Keratinocyte (primary cell): Measurements from ENCODE around the gene SLC36A2. TPM values are rescaled to one million over a fixed set of nuclear protein-coding genes. Genes with fewer than 3 reads are reported as not detected.

Experiments
- DNase-seq: peaks from one replicate; pipeline ENCODE4 v3.0.0-alpha.2; 2011; ENCODE audit warnings: low read depth, missing footprints, low spot score
- FAIRE-seq: peaks from 2 replicates; lab custom pipeline; 2011; peaks lifted over from hg19 to GRCh38; lab: Jason Lieb, UNC
- H2AFZ ChIP-seq: 2 replicates; pipeline ENCODE4 v1.6.0; 2012; ENCODE audit warnings: low read length, control low read depth, inconsistent platforms; ENCODE audit not compliant: control insufficient read depth
- H3K27ac ChIP-seq: 2 replicates; pipeline ENCODE4 v1.5.1; 2011; ENCODE audit warnings: low read length; ENCODE audit not compliant: control insufficient read depth, insufficient read depth
- H3K27me3 ChIP-seq: 3 replicates; pipeline ENCODE4 v1.6.0; 2011; ENCODE audit warnings: low read length; ENCODE audit not compliant: control insufficient read depth, insufficient read depth; ENCODE audit errors: extremely low read depth
- H3K36me3 ChIP-seq, 2 experiments: 2 replicates in 1 of 2; 3 replicates in 1 of 2; pipeline ENCODE4 v1.5.1; 2011; ENCODE audit warnings: low read length in 2 of 2, mild to moderate bottlenecking in 1 of 2; ENCODE audit not compliant: control insufficient read depth in 2 of 2, insufficient read depth in 2 of 2; ENCODE audit errors: extremely low read depth in 1 of 2
- H3K4me1 ChIP-seq: 3 replicates; pipeline ENCODE4 v1.5.1; 2011; ENCODE audit warnings: low read length; ENCODE audit not compliant: control insufficient read depth, insufficient read depth; ENCODE audit errors: extremely low read depth
- H3K4me2 ChIP-seq: 3 replicates; pipeline ENCODE4 v1.6.0; 2011; ENCODE audit warnings: low read depth, low read length; ENCODE audit not compliant: control insufficient read depth, insufficient read depth; ENCODE audit errors: extremely low read depth
- H3K4me3 ChIP-seq, 3 experiments: fragments of 200-600 bp in 1 of 3; sonication (generic) in 1 of 3; 2 replicates in 2 of 3; 3 replicates in 1 of 3; pipeline ENCODE4 v1.5.1; 2011 to 2016; ENCODE audit warnings: low read length in 3 of 3, mild to moderate bottlenecking in 3 of 3, control low read depth in 2 of 3, inconsistent platforms in 1 of 3, low read depth in 1 of 3, mixed read lengths in 1 of 3, mixed run types in 1 of 3, moderate library complexity in 1 of 3; ENCODE audit not compliant: control insufficient read depth in 2 of 3, insufficient read depth in 2 of 3; ENCODE audit errors: extremely low read depth in 1 of 3
- H3K79me2 ChIP-seq: 2 replicates; pipeline ENCODE4 v1.6.0; 2012; ENCODE audit warnings: low read length; ENCODE audit not compliant: control insufficient read depth, insufficient read depth
- H3K9ac ChIP-seq: 3 replicates; pipeline ENCODE4 v1.6.0; 2011; ENCODE audit warnings: low read length; ENCODE audit not compliant: control insufficient read depth, insufficient read depth; ENCODE audit errors: extremely low read depth
- H3K9me1 ChIP-seq: 3 replicates; pipeline ENCODE4 v1.6.0; 2011; ENCODE audit warnings: low read length; ENCODE audit not compliant: control insufficient read depth, insufficient read depth; ENCODE audit errors: extremely low read depth
- H3K9me3 ChIP-seq: 2 replicates; pipeline ENCODE4 v1.5.1; 2012; ENCODE audit warnings: low read depth, low read length; ENCODE audit not compliant: control insufficient read depth
- H4K20me1 ChIP-seq: 3 replicates; pipeline ENCODE4 v1.6.0; 2011; ENCODE audit warnings: low read length; ENCODE audit not compliant: control insufficient read depth, insufficient read depth; ENCODE audit errors: extremely low read depth
- EZH2 ChIP-seq: IDR thresholded peaks from one replicate; pipeline ENCODE4 v1.6.1; 2012; ENCODE audit warnings: inconsistent platforms, mild to moderate bottlenecking, low read length, moderate library complexity
- dilution Hi-C: fragments of 300-500 bp; cut with MboI; formaldehyde crosslinking; loops from one replicate; pipeline ENCODE4 v1.7.0; 2020; ENCODE audit warnings: low sequenced_read_pairs; ENCODE audit not compliant: extremely low pct_ligation_motif_present
- polyA plus RNA-seq, 5 experiments: library from polyadenylated mRNA; depleted of rRNA in 3 of 5; stranded (reverse) in 3 of 5; stranded (forward) in 1 of 5; unstranded in 1 of 5; fragments of >200 nt; gene quantifications; 1 replicate in 1 of 5; 2 replicates in 3 of 5; 3 replicates in 1 of 5; pipeline versions ENCODE4 v1.2.1 to v1.2.3, GENCODE V29; 2011 to 2012; ENCODE audit warnings: missing spikeins in 2 of 5, low read depth in 1 of 5, low replicate concordance in 1 of 5
- TF ChIP-seq, protein P1 (sequence below), 3 experiments: IDR thresholded peaks in 1 of 3; conservative IDR thresholded peaks in 1 of 3; optimal IDR thresholded peaks in 1 of 3; 2 replicates in 2 of 3; 3 replicates in 1 of 3; pipeline versions ENCODE3 to v1.5.1; 2011; ENCODE audit warnings: low read length in 3 of 3, mild to moderate bottlenecking in 3 of 3, moderate library complexity in 2 of 3, control low read depth in 1 of 3, inconsistent platforms in 1 of 3; ENCODE audit not compliant: insufficient read depth in 2 of 3; ENCODE audit errors: extremely low read depth in 1 of 3

SLC36A2 gene
- polyA plus RNA-seq, 1 donor (not counting 4 experiments of a cell fraction or from before 2014, with no cell fraction given), result not detected

DNA sequence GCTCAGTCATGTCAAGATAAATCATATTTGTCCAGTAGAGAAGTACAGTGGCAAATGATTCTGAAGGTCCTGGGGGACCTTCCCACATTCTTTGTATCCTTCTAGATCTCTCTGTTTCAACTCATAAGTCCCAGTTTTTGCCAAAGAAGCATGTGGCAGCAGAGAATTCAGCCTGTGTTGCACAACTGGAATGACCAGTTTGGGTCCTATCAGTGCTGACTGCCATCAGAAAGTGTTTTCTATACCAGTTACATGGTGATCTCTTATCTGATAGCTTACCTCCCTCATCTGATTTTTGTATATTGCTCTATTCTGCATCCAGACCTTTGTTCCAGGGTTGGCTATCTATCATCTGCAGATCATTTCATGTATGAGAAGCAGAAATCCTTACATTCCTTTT lies 72.7 kb downstream of the SLC36A2 start:
- H2AFZ ChIP-seq, result no peak overlapping the region
- TF ChIP-seq, protein P1, sequence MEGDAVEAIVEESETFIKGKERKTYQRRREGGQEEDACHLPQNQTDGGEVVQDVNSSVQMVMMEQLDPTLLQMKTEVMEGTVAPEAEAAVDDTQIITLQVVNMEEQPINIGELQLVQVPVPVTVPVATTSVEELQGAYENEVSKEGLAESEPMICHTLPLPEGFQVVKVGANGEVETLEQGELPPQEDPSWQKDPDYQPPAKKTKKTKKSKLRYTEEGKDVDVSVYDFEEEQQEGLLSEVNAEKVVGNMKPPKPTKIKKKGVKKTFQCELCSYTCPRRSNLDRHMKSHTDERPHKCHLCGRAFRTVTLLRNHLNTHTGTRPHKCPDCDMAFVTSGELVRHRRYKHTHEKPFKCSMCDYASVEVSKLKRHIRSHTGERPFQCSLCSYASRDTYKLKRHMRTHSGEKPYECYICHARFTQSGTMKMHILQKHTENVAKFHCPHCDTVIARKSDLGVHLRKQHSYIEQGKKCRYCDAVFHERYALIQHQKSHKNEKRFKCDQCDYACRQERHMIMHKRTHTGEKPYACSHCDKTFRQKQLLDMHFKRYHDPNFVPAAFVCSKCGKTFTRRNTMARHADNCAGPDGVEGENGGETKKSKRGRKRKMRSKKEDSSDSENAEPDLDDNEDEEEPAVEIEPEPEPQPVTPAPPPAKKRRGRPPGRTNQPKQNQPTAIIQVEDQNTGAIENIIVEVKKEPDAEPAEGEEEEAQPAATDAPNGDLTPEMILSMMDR (optimal IDR thresholded peaks at IDR 0.05 in 1 of 3, IDR thresholded peaks at IDR 0.05 in 1 of 3, conservative IDR thresholded peaks at IDR 0.05 in 1 of 3; ENCODE audit: extremely low read depth in 1 of 3, insufficient read depth in 2 of 3, low read length in 3 of 3), result no peak
- no peak for TF ChIP-seq EZH2
- H3K9me1 ChIP-seq, result no peaks in the 10 kb centered on the region
- dilution Hi-C loops, result no loop called here
- H3K9ac ChIP-seq, result no peak overlapping the region
- no peak for DNase-seq
- peaks cover 2 to 8% of the 10 kb centered on the region in 2 experiments for H3K36me3 ChIP-seq
- no peak overlapping the region for H3K4me2 ChIP-seq
- H4K20me1 ChIP-seq, result no peaks in the 10 kb centered on the region
- peaks cover 5% of the 10 kb centered on the region for H3K4me1 ChIP-seq
- no peak overlapping the region for H3K27ac ChIP-seq
- no peaks in the 10 kb centered on the region for H3K9me3 ChIP-seq
- H3K4me3 ChIP-seq, result no peak overlapping the region
- H3K79me2 ChIP-seq, result no peaks in the 10 kb centered on the region
- H3K27me3 ChIP-seq, result no peaks in the 10 kb centered on the region
- no peak for FAIRE-seq

DNA sequence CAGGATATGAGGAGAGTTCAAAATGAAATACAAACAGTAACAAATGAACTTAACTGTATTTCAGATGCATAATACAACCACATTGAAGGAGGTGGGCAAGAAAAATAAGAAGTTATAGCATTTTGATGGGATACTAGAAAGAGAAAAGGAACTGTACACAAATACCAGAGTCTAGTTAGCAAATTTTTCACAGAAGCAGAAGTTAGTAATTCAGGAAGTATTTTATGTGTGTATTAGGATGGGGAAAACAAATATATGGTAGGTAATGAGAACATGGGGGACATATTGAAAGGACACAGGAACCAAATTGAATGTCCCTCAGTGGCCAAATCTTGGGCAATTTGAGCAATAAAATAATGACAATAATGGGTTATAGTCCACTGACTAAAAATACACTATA lies 76.0 kb downstream of the SLC36A2 start:
- H3K36me3 ChIP-seq, result peaks cover 22 to 24% of the 10 kb centered on the region in 2 experiments
- dilution Hi-C loops, result no loop called here
- H3K27ac ChIP-seq, result no peak overlapping the region
- H3K4me2 ChIP-seq, result no peak overlapping the region
- H3K27me3 ChIP-seq, result no peaks in the 10 kb centered on the region
- H2AFZ ChIP-seq, result no peak overlapping the region
- no peaks in the 10 kb centered on the region for H3K9me1 ChIP-seq
- no peaks in the 10 kb centered on the region for H3K79me2 ChIP-seq
- H3K9me3 ChIP-seq, result no peaks in the 10 kb centered on the region
- H4K20me1 ChIP-seq, result no peaks in the 10 kb centered on the region
- peaks cover 5% of the 10 kb centered on the region for H3K4me1 ChIP-seq
- TF ChIP-seq, protein P1 (optimal IDR thresholded peaks at IDR 0.05 in 1 of 3, IDR thresholded peaks at IDR 0.05 in 1 of 3, conservative IDR thresholded peaks at IDR 0.05 in 1 of 3; ENCODE audit: extremely low read depth in 1 of 3, insufficient read depth in 2 of 3, low read length in 3 of 3), result no peak
- TF ChIP-seq EZH2, result no peak
- no peak overlapping the region for H3K4me3 ChIP-seq
- no peak for DNase-seq
- no peak for FAIRE-seq
- no peak overlapping the region for H3K9ac ChIP-seq
